GM19025 (cell line): ENCODE measurements around the gene ELF5.

Experiments used
- ATAC-seq: cut with Tn5 transposase; IDR thresholded peaks from one replicate; pipeline ENCODE4 v1.9.1; 2021; ENCODE audit warnings: mild to moderate bottlenecking, low read depth, moderate library complexity; ENCODE audit not compliant: unreplicated experiment

Gene ELF5

DNA sequence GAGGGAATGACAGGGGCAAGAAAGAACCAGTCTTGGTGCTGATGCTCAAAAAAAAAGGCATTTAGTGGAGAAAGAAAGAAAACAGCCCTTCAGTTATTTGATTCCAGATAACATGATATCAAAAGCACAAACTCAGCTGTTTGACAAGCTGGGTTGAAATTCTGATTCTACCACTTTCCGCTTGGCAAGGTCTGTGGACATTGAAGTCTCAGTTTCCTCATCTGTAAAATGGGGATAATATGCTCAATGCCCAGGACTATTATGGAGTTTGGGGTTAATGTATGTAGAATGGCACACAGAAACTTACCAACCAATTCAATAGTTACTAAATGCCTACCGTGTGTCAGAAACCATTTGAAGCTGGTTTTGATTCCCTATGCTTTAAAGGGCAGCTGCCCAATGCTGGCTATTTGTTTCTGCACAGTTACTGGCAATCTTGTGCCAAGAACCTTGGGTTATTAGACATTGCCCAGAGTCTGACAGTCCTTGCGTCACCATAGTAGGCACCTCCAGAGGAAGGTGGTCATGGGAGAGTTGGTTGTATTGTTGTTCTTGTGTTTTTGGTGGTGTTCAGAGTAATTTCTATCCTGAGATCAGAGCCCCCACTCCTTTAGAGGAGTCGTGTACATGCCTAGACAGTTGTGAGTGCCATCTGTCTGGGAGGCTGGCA, 19.5 kb downstream of the ELF5 start:
- ATAC-seq, result no peak

DNA sequence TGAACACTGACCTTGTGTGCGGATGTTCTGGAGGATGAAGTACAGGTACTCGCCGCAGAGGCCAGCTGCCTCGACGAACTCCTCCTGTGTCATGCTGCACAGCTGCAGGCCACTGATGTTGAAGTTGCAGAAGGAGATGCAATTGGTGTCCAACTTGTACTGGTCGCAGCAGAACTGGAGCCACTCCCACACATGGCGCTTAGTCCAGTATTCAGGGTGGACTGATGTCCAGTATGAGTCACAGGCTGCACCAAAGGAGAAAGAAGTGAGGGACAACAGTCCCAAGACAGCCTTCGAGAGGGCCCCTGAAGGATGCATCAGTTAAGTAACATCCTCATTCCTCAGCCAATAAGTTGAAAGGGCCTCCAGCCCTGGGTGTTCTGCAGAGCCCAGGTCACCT, 20.1 kb downstream of the ELF5 start:
- no peak for ATAC-seq

GRCh38 chr11:34492806-34493414, 20.7 kb downstream of the ELF5 start:
- ATAC-seq, result no peak

DNA sequence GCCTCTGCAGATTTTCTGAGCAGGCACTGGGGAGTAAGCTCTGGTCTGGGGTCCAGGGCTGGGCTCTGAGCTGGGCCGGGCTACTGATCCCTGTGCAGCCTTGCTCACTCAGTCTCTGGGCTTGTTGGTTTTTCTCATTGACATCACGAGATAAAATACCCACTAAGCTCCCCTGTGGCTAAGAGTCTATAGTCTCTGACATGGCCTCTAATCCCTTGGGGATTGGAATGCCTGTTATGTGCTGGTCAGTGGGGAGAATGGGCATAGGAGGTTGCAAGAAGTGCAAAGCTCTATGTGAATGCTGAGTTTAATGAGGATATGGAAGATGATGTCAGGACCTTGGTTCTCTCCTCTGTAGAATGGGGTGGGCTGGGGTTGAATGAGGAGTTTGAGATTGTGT, 23.3 kb downstream of the ELF5 start:
- no peak for ATAC-seq

DNA sequence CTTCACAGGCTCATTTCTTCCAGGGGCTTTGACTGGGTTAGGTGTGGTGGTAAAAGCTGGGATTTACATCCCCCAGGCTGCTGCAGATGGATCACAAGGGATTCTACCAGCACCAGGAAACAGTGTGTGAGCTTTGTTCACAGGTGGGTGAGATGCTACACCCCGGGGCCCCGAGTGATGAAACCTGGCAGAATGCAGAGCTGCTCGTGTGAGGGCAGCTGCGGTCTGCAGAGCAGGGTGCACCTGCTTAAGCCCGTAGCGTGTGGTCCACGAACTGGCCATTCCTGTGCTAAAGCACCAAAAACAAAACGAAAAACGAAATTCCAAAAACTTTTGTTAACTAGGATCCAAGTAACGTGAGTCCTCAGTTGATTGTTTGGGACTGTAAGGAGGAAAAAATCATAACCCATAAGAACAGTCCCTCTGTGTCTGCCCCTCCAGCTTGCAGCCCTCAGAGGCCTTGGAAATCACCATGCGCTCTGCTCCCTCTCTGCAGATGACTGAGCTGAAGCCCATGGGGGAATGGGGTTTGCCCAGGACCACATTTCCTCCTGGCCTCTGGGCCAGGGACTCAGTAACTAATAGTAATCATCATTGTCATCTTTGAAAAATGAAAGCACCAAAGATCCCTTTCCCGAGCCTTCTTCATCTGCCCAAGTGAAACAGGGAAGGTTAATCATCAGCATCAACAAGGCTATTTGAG, 24.6 kb downstream of the ELF5 start:
- peak; percentile 55 for ATAC-seq

- ATAC-seq, result peak; percentile 47
Measured at GRCh38 chr11:34487430-34487829, 26.2 kb downstream of the ELF5 start.

GRCh38 chr11:34483106-34483874, 30.3 kb downstream of the ELF5 start:
- no peak for ATAC-seq

DNA sequence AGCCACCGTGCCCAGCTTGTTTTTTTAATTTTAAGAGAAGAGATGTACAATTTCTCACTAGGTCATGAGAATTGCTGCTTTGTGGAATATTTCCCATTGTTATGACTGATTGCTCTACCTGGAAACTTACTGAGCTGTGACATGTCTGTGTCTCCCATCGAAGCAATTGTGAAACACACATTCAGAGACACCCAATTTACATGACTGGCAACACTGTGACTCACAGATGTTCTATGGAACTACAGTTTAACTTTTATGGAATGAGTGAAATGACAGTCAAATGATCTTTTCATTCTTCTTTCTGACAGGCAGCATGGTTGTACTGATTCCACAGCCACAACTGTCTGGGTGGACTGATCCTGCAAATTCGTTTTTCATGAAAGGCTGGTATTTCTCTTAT, 32.3 kb downstream of the ELF5 start:
- no peak for ATAC-seq

- no peak for ATAC-seq
Measured at GRCh38 chr11:34480314-34480713, 33.3 kb downstream of the ELF5 start.

DNA sequence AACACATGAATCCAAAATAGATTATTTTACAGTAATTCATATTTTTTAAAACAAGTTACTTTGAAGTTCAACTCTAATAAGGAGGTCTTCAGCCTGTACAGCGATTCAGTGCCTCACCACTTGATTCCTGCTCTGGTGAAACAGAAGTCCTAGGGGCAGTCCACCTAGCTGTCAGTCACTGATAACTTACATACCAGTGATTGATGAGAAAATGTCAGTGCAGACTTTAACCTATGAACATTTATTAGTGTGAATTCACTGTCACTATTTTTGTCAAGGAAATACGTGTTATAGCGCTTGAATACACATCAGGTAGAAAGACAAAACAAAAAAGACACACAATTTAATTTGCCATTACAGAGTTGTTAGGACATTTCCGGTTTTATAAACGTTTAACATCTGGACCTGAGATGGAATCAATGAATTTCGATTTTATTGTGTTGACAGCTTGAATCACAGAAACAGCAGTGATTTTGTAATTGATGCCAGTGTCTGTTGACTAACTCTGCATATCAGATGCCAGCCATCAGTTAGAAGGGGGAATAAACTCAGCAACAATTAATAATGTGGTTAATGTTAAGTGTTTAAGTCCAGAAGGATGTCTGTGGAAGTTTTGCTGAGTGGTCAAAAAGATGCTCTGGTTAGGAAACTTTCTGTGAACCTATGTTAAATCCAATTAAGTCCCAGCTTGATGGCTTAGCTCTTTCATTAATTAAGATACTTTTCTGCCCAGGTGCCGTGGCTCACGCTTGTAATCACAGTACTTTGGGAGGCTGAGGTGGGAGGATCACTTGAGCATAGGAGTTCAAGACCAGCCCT, 34.5 kb downstream of the ELF5 start:
- ATAC-seq, result no peak

DNA sequence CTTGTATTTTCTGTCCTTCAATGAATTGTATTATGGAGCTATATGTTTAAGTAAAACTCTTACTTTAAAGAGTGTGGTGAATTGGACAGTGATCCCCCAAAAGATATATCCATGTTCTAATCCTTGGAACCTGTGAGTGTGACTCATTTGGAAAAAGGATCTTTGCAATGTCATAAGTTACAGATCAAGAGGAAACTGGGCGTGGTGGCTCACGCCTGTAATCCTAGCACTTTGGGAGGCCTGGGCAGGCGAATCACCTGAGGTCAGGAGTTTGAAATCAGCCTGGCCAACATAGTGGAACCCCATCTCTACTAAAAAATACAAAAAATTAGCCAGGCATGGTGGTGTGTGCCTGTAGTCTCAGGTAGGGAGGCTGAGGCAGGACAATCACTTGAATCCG, 36.7 kb downstream of the ELF5 start:
- no peak for ATAC-seq

GRCh38 chr11:34475656-34476055, 37.9 kb downstream of the ELF5 start:
- ATAC-seq, result no peak

DNA sequence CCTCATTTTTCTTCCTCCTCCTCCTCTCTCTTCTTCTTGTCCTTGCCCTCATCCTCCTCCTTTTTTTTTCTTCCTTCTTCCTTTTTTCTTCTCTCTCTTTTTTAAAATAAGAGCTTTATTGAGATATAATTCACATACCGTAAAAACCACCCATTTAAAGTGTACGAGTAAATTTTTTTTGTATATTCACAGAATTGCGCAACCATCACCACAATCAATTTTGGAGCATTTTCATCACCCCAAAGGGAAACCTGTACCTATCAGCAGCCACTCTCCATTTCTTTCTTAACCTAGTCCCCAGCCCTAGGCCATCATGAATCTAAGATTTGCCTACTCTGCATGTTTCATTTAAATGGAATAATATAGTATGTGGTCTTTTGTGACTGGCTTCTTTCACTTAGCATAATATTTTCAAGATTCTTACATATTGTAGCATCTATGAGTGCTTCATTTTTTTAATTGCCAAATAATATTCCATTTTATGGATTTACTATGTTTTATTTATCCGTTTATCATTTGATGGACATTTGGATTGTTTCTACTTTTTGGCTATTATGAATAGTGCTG, 39.9 kb downstream of the ELF5 start:
- no peak for ATAC-seq

DNA sequence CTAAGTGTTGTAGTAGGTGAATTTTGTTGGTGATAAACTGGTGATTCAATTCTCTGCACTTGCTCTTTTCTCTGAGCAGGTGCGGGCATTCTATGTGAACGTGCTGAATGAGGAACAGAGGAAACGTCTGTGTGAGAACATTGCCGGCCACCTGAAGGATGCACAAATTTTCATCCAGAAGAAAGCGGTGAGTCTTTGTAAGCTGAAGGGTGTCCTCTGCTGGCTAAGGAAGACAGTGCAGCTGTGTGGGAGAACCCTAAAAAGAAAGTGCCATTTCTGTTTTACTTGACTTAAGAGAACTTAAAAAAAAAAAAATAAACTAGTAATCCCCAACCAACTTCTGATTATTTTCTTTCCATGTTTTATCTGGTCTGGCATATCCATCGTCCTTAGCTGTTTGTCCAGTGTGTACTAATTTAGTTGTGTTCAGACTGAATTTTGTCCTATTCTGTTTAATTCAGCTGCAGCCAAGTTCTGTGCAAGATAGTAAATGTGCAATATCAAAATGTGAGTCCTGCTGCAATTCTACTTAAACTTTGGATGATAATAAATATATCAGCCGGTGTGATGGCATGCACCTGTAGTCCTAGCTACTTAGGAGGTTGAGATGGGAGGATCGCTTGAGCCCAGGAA, 45.3 kb downstream of the ELF5 start:
- ATAC-seq, result no peak

DNA sequence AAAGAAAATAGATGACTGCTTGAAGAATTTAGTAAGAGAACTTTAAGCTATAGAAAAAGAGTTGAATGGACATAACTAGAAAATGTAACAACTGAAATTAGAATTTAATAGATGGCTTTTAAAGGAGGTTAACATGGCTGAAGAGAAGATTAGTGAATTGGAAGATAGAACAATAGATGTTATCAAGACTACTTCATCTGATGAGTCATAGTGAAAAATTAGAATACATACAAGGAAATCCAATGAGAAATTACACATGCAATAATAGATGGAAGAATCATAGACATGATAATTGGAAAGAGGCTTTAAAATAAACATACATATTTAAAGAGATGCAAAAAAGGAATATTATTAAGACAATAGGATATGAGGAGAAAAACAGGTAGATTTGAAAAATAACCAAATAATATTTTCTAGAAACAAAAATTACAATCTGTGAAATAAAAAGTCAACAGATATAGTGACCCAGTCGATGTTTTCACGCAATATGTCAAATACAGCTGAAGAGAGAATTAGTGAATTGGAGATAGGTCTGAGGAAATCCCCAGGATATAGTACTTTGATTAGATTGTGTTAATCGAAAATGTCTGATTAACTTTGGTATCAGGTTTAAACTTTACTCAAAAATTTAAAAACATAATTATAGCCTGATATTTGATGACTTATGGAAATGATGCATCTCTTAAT, 46.6 kb downstream of the ELF5 start:
- no peak for ATAC-seq

DNA sequence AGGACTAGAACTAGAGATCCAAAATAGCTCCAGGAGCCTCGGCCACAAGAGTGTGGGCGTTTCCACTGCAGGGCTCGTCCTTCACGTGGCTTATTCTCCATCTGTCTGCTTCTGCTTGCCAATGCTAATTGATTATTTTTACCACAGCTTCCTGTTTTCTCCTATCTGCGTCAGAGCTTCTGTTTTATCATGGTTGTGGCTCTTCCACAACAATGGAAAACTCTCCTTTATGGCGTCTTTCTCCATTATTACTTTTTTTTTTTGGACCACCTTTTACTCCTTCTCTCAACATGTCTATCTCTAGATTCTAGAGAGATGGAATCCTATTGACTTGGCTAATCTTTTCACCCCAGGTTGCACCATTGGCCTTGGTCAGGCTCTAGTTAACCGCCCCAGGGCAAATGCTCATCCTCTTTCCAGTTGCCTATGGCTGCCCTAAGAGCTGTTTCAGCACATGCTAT, 49.0 kb downstream of the ELF5 start:
- no peak for ATAC-seq

- no peak for ATAC-seq
Measured at GRCh38 chr11:34461215-34461614, 52.4 kb downstream of the ELF5 start.

DNA sequence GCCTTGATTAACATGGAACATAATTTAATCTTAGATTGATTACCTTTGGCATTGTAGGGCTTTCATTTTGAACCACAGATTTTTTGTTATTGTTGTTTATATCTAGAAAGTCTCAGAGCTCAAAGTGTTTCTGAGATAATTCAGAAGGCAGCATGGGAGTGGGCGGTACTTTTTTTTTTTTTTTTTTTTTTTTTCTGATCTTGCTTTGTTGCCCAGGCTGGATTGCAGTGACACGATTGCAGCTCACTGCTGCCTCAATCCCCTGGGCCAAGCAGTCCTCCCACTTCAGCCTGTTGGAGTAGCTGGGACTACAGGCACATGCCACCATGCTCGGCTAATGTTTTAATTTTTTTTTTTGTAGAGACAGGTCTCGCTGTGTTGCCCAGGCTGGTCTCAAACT, 53.3 kb downstream of the ELF5 start:
- no peak for ATAC-seq
